GM12878 (cell line): Measurements from ENCODE around the gene FILIP1L. TPM values are rescaled to one million over a fixed set of nuclear protein-coding genes. Genes with fewer than 3 reads are reported as not detected.

Experiments used
- ATAC-seq: fragments of 200-7000 bp; cut with Tn5 transposase; 3 replicates; pipeline ENCODE4 v1.9.1; 2020; ENCODE audit warnings: mild to moderate bottlenecking, moderate library complexity
- BruUV-seq: library from RNA; stranded (reverse); fragments of 400-500 nt; replicated peaks from 2 replicates; lab custom pipeline; 2021; lab: Mats Ljungman, UMichigan
- CTCF ChIA-PET: fragments of 300-600 bp; sonication (Branson Sonifier 250); formaldehyde crosslinking; extraction: SDS; loops from one replicate; lab custom pipeline; 2021; ENCODE audit warnings: inconsistent platforms; lab: Yijun Ruan, JAX
- POLR2A ChIA-PET: fragments of 350-600 bp; formaldehyde crosslinking; extraction: SDS; loops from one replicate; lab custom pipeline; 2021; ENCODE audit warnings: inconsistent platforms; lab: Charles Lee
- RAD21 ChIA-PET: fragments of 300-600 bp; sonication (Branson Sonifier 250); formaldehyde crosslinking; loops from one replicate; lab custom pipeline; 2023; ENCODE audit warnings: antibody characterized with exemption; ENCODE audit not compliant: unreplicated experiment; lab: Charles Lee
- SMC1A ChIA-PET: fragments of 300-600 bp; sonication (Branson Sonifier 250); formaldehyde crosslinking; loops from one replicate; lab custom pipeline; 2023; ENCODE audit not compliant: unreplicated experiment, uncharacterized antibody; lab: Charles Lee
- DNase-seq: peaks from one replicate; pipeline ENCODE4 v3.0.0-alpha.2; 2011; ENCODE audit warnings: low read depth, low spot score
- FAIRE-seq: peaks from 3 replicates; lab custom pipeline; 2011; peaks lifted over from hg19 to GRCh38; lab: Jason Lieb, UNC
- H2AFZ ChIP-seq: 2 replicates; pipeline ENCODE4 v1.6.0; 2011; ENCODE audit warnings: low read depth, low read length, control low read depth; ENCODE audit not compliant: control insufficient read depth
- H3K27ac ChIP-seq: 2 replicates; pipeline ENCODE4 v1.5.1; 2011; ENCODE audit warnings: control low read depth; ENCODE audit not compliant: control insufficient read depth, insufficient read depth
- H3K27me3 ChIP-seq, 2 experiments: replicated peaks in 1 of 2; 2 replicates each; pipeline versions ENCODE4 v1.6.0 to v1.6.1; 2011; ENCODE audit warnings: low read length in 1 of 2; ENCODE audit not compliant: control insufficient read depth in 2 of 2, insufficient read depth in 2 of 2
- H3K36me3 ChIP-seq, 2 experiments: 2 replicates each; pipeline ENCODE4 v1.5.1; 2011; ENCODE audit warnings: low read length in 1 of 2; ENCODE audit not compliant: control insufficient read depth in 2 of 2, insufficient read depth in 2 of 2
- H3K4me1 ChIP-seq: 2 replicates; pipeline ENCODE4 v1.6.1; 2011; ENCODE audit warnings: mild to moderate bottlenecking, low read length, moderate library complexity, mixed read lengths; ENCODE audit not compliant: control insufficient read depth, insufficient read depth
- H3K4me2 ChIP-seq: 2 replicates; pipeline ENCODE4 v1.6.0; 2011; ENCODE audit warnings: control low read depth; ENCODE audit not compliant: control insufficient read depth, insufficient read depth
- H3K4me3 ChIP-seq: fragments of 200-600 bp; sonication (generic); 2 replicates; pipeline ENCODE4 v1.5.1; 2016
- H3K79me2 ChIP-seq: 2 replicates; pipeline ENCODE4 v1.6.0; 2011; ENCODE audit warnings: low read length; ENCODE audit not compliant: control insufficient read depth, insufficient read depth
- H3K9ac ChIP-seq: 2 replicates; pipeline ENCODE4 v1.8.0; 2011; ENCODE audit warnings: low read length, control low read depth, mixed read lengths; ENCODE audit not compliant: control insufficient read depth, insufficient read depth
- H3K9me3 ChIP-seq: replicated peaks from 3 replicates; pipeline ENCODE4 v1.5.1; 2011; ENCODE audit warnings: mild to moderate bottlenecking, low read length; ENCODE audit not compliant: control insufficient read depth, insufficient read depth
- H4K20me1 ChIP-seq: 2 replicates; pipeline ENCODE4 v1.6.0; 2011; ENCODE audit not compliant: control insufficient read depth, insufficient read depth
- EGR1 ChIP-seq, 2 experiments: IDR thresholded peaks; 1 replicate in 1 of 2; 2 replicates in 1 of 2; pipeline ENCODE4 v1.6.1; 2011 to 2012; ENCODE audit warnings: low read depth in 2 of 2, low read length in 2 of 2, borderline replicate concordance in 1 of 2, mild to moderate bottlenecking in 1 of 2, moderate library complexity in 1 of 2
- ETV6 ChIP-seq, 2 experiments: fragments of 450-650 bp in 1 of 2; IDR thresholded peaks in 1 of 2; conservative IDR thresholded peaks in 1 of 2; 2 replicates each; pipeline ENCODE4 v1.6.1; 2014; ENCODE audit warnings: antibody characterized with exemption in 1 of 2, borderline replicate concordance in 1 of 2, low read depth in 1 of 2, mild to moderate bottlenecking in 1 of 2, moderate library complexity in 1 of 2
- NFYB ChIP-seq: IDR thresholded peaks from 2 replicates; pipeline ENCODE4 v1.6.1; 2011; ENCODE audit warnings: low read depth, mild to moderate bottlenecking, low read length, improper control_type of control experiment, moderate library complexity; ENCODE audit not compliant: insufficient read depth
- POLR2AphosphoS2 ChIP-seq: IDR thresholded peaks from 2 replicates; pipeline ENCODE4 v1.6.1; 2011; ENCODE audit warnings: low read depth, mild to moderate bottlenecking, low read length, improper control_type of control experiment, moderate library complexity
- RCOR1 ChIP-seq: conservative IDR thresholded peaks from 2 replicates; pipeline ENCODE4 v1.6.1; 2012; ENCODE audit warnings: low read depth, low read length, improper control_type of control experiment
- SREBF1 ChIP-seq: IDR thresholded peaks from 2 replicates; pipeline ENCODE4 v1.6.1; 2012; ENCODE audit warnings: mild to moderate bottlenecking, low read length
- ZNF592 ChIP-seq: fragments of 450-650 bp; IDR thresholded peaks from 2 replicates; pipeline ENCODE4 v1.6.1; 2017; ENCODE audit warnings: mild to moderate bottlenecking, moderate library complexity
- WGBS: methylation state at CpG from one replicate; pipeline ENCODE4 v1.1.6; 2016; ENCODE audit warnings: low lambda C conversion rate; ENCODE audit not compliant: insufficient replicate concordance, insufficient coverage; ENCODE audit errors: missing lambda C conversion rate; 5-methylcytosine and 5-hydroxymethylcytosine counted together
- in situ Hi-C: fragments of 300-500 bp; cut with MboI; formaldehyde crosslinking; loops from 9 replicates; pipeline ENCODE4 v1.14.3; 2018; ENCODE audit warnings: mixed read lengths
- intact Hi-C: fragments of 100-400 bp; cut with micrococcal nuclease; formaldehyde crosslinking; loops from one replicate; pipeline ENCODE4 v1.14.2; 2022; ENCODE audit not compliant: unreplicated experiment
- polyA plus RNA-seq, 11 experiments: library from polyadenylated mRNA; depleted of rRNA in 4 of 11; unstranded in 6 of 11; stranded (reverse) in 5 of 11; fragments of >200 nt; fragmentation: Nextera tagmentation in 4 of 11; fragmentation: Illumina TruSeq in 1 of 11; extraction: Ambion mirVana in 4 of 11; extraction: Trizol in 1 of 11; gene quantifications; 1 replicate in 1 of 11; 2 replicates in 10 of 11; pipeline versions ENCODE4 v1.2.1 to v1.2.3, GENCODE V29; 2011 to 2016; ENCODE audit warnings: inconsistent platforms in 2 of 11, missing spikeins in 2 of 11, low read depth in 1 of 11
- total RNA-seq, 4 experiments: library from RNA; depleted of rRNA in 3 of 4; stranded (reverse); fragments of >200 nt in 3 of 4; fragmentation: Illumina TruSeq in 1 of 4; extraction: Trizol in 1 of 4; gene quantifications; 2 replicates each; pipeline versions ENCODE4 v1.2.1 to v1.2.3, GENCODE V29; 2013 to 2021
- TF ChIP-seq, protein P1 (sequence below): fragments of 450-650 bp; IDR thresholded peaks from 2 replicates; pipeline ENCODE4 v1.6.1; 2014; ENCODE audit warnings: mild to moderate bottlenecking
- TF ChIP-seq, protein P2 (sequence below): fragments of 450-650 bp; formaldehyde crosslinking; IDR thresholded peaks from 2 replicates; pipeline ENCODE4 v1.4.0; 2020; ENCODE audit warnings: mild to moderate bottlenecking, moderate library complexity

FILIP1L gene
- total and polyA plus RNA-seq, 10 of the 15 experiments (the other 5 are each of a cell fraction or from before 2014, with no cell fraction given): 0.24 to 6.1 (median 3.5) TPM

DNA sequence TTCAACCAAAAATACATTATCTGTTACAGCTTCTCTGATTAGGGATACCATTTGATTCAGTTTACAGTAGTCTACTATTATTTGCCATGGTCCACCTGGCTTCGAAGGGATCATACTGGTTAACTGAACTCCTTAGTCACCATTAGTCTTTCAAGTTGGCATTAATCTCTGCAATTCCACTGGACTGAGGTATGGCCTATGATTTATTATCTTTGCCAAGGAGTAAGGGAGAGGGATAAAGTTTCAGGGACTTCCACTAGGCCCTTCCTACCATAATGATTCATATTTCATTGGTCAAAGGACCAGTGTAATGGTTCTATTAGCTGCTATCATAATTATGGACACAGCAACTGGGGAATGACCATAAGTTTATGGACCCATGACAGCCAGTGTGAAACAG, 303.9 kb downstream of the FILIP1L start:
- Histone ChIP-seq H3K4me3 (no peak overlapping the region), H3K36me3 (no peaks in the 10 kb centered on the region), H3K4me2 (no peak overlapping the region), H3K9me3 (no peaks in the 10 kb centered on the region), H3K27ac (no peak overlapping the region), H3K9ac (no peak overlapping the region), H3K4me1 (no peaks in the 10 kb centered on the region), H4K20me1 (no peaks in the 10 kb centered on the region), H3K27me3 (no peaks in the 10 kb centered on the region), H2AFZ (no peak overlapping the region), H3K79me2 (no peaks in the 10 kb centered on the region)
- no peak for TF ChIP-seq POLR2AphosphoS2
- TF ChIP-seq ZNF592: no peak
- no peak for TF ChIP-seq ETV6 (conservative IDR thresholded peaks at IDR 0.05 in 1 of 2, IDR thresholded peaks at IDR 0.05 in 1 of 2; ENCODE audit: borderline replicate concordance in 1 of 2, low read depth in 1 of 2)
- TF ChIP-seq, protein P1, sequence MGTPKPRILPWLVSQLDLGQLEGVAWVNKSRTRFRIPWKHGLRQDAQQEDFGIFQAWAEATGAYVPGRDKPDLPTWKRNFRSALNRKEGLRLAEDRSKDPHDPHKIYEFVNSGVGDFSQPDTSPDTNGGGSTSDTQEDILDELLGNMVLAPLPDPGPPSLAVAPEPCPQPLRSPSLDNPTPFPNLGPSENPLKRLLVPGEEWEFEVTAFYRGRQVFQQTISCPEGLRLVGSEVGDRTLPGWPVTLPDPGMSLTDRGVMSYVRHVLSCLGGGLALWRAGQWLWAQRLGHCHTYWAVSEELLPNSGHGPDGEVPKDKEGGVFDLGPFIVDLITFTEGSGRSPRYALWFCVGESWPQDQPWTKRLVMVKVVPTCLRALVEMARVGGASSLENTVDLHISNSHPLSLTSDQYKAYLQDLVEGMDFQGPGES: no peak
- no peak for TF ChIP-seq SREBF1
- no peak for TF ChIP-seq NFYB
- TF ChIP-seq EGR1 (IDR thresholded peaks at IDR 0.05; ENCODE audit: borderline replicate concordance in 1 of 2, low read depth in 2 of 2, low read length in 2 of 2): no peak
- no peak for TF ChIP-seq RCOR1
- TF ChIP-seq, protein P2, sequence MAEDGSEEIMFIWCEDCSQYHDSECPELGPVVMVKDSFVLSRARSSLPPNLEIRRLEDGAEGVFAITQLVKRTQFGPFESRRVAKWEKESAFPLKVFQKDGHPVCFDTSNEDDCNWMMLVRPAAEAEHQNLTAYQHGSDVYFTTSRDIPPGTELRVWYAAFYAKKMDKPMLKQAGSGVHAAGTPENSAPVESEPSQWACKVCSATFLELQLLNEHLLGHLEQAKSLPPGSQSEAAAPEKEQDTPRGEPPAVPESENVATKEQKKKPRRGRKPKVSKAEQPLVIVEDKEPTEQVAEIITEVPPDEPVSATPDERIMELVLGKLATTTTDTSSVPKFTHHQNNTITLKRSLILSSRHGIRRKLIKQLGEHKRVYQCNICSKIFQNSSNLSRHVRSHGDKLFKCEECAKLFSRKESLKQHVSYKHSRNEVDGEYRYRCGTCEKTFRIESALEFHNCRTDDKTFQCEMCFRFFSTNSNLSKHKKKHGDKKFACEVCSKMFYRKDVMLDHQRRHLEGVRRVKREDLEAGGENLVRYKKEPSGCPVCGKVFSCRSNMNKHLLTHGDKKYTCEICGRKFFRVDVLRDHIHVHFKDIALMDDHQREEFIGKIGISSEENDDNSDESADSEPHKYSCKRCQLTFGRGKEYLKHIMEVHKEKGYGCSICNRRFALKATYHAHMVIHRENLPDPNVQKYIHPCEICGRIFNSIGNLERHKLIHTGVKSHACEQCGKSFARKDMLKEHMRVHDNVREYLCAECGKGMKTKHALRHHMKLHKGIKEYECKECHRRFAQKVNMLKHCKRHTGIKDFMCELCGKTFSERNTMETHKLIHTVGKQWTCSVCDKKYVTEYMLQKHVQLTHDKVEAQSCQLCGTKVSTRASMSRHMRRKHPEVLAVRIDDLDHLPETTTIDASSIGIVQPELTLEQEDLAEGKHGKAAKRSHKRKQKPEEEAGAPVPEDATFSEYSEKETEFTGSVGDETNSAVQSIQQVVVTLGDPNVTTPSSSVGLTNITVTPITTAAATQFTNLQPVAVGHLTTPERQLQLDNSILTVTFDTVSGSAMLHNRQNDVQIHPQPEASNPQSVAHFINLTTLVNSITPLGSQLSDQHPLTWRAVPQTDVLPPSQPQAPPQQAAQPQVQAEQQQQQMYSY (CRISPR knock-in tag): no peak
- in situ Hi-C loops (no loop called here), intact Hi-C loops (no loop called here)
- ChIA-PET CTCF (no interaction called here), RAD21 (interaction anchor here (1.3 kb wide), 1 partner anchor 444 kb away, joined by 4 read pairs; no protein-coding TSS in a partner anchor), SMC1A (no interaction called here), POLR2A (no interaction called here)
- BruUV-seq: no TSS peak
- DNase-seq: no peak
- WGBS: 89% methylated on average over 1 of the region's 1 CpG
- ATAC-seq: no peak
- no peak for FAIRE-seq
